Endothelial cell of hepatic sinusoid (primary cell): ENCODE results near the gene TGM1.

Experiments
- in situ Hi-C: cut with HindIII; loops from 2 replicates; pipeline ENCODE4 v1.10.0; 2017; ENCODE audit warnings: low sequenced_read_pairs

TGM1 gene

GRCh38 chr14:24212924-24213865 lies 49.8 kb downstream of the TGM1 start, which contains the start of gene CHMP4A:
Gene CHMP4A, minus strand, starts transcription at chr14:24213488. Its CDS starts 49 bp downstream, at chr14:24213439.
- in situ Hi-C loops: no loop called here

- in situ Hi-C loops: no loop called here
Measured at GRCh38 chr14:24211311-24211710, 51.7 kb downstream of the TGM1 start.

- in situ Hi-C loops: loop anchor here (5.0 to 10.0 kb wide), 2 partner anchors 60 to 87 kb away; partner anchors contain the start of genes DHRS1 and NOP9
Measured at GRCh38 chr14:24207625-24208024, 55.4 kb downstream of the TGM1 start.

- in situ Hi-C loops: loop anchor here (5.0 to 10.0 kb wide), 2 partner anchors 60 to 88 kb away; partner anchors contain the start of genes DHRS1 and NOP9
Measured at GRCh38 chr14:24207104-24207551, 55.8 kb downstream of the TGM1 start.

- in situ Hi-C loops: loop anchor here (5.0 to 10.0 kb wide), 2 partner anchors 61 to 88 kb away; partner anchors contain the start of genes DHRS1 and NOP9
Measured at GRCh38 chr14:24206260-24207103, 56.5 kb downstream of the TGM1 start.

- in situ Hi-C loops: loop anchor here (5.0 to 10.0 kb wide), 2 partner anchors 63 to 90 kb away; partner anchors contain the start of genes DHRS1 and NOP9
Measured at GRCh38 chr14:24204163-24205146, 58.5 kb downstream of the TGM1 start.

GRCh38 chr14:24203249-24203886 lies 59.6 kb downstream of the TGM1 start:
- in situ Hi-C loops: loop anchor here (10.0 kb wide), 1 partner anchor 91 kb away; the partner anchor contains the start of genes DHRS1 and NOP9

GRCh38 chr14:24202538-24202937 lies 60.4 kb downstream of the TGM1 start:
- in situ Hi-C loops: loop anchor here (10.0 kb wide), 1 partner anchor 92 kb away; the partner anchor contains the start of genes DHRS1 and NOP9
